SH-SY5Y (cell line): ENCODE data around the gene KCTD16.

Experiments used
- GATA2 ChIP-seq: IDR thresholded peaks from 2 replicates; pipeline ENCODE4 v1.6.1; 2011; ENCODE audit warnings: mild to moderate bottlenecking, low read depth, low read length
- GATA3 ChIP-seq: IDR thresholded peaks from 2 replicates; pipeline ENCODE4 v1.6.1; 2011; ENCODE audit warnings: low read depth, mild to moderate bottlenecking, low read length, moderate library complexity

DNA sequence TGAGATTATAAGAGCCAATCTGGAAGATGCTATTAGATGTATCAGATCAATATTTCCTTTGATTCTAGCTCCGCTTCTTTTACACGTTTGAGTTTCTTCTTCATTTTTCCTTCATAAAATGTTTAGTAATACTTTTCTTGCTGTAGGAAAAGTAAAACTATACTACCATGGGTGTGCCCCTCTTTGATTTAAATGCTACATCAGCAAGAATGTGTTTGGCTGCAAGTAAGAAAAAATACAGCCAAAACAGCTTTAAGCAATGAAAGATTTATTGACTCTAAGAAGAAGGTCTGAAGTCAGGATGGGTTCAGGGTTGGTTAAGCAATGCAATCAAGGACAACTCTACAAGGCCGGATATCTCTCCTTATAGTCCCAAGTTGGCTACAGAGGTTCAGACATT lies 126.4 kb downstream of the KCTD16 start:
- TF ChIP-seq GATA2, result no peak
- TF ChIP-seq GATA3, result no peak
